Keratinocyte (primary cell): Measurements from ENCODE around the gene PPHLN1. TPM values are rescaled to one million over a fixed set of nuclear protein-coding genes. Genes with fewer than 3 reads are reported as not detected.

Experiments used
- DNase-seq: peaks from one replicate; pipeline ENCODE4 v3.0.0-alpha.2; 2011; ENCODE audit warnings: low read depth, missing footprints, low spot score
- FAIRE-seq: peaks from 2 replicates; lab custom pipeline; 2011; peaks lifted over from hg19 to GRCh38; lab: Jason Lieb, UNC
- H2AFZ ChIP-seq: 2 replicates; pipeline ENCODE4 v1.6.0; 2012; ENCODE audit warnings: low read length, control low read depth, inconsistent platforms; ENCODE audit not compliant: control insufficient read depth
- H3K27ac ChIP-seq: 2 replicates; pipeline ENCODE4 v1.5.1; 2011; ENCODE audit warnings: low read length; ENCODE audit not compliant: control insufficient read depth, insufficient read depth
- H3K27me3 ChIP-seq: 3 replicates; pipeline ENCODE4 v1.6.0; 2011; ENCODE audit warnings: low read length; ENCODE audit not compliant: control insufficient read depth, insufficient read depth; ENCODE audit errors: extremely low read depth
- H3K36me3 ChIP-seq, 2 experiments: 2 replicates in 1 of 2; 3 replicates in 1 of 2; pipeline ENCODE4 v1.5.1; 2011; ENCODE audit warnings: low read length in 2 of 2, mild to moderate bottlenecking in 1 of 2; ENCODE audit not compliant: control insufficient read depth in 2 of 2, insufficient read depth in 2 of 2; ENCODE audit errors: extremely low read depth in 1 of 2
- H3K4me1 ChIP-seq: 3 replicates; pipeline ENCODE4 v1.5.1; 2011; ENCODE audit warnings: low read length; ENCODE audit not compliant: control insufficient read depth, insufficient read depth; ENCODE audit errors: extremely low read depth
- H3K4me2 ChIP-seq: 3 replicates; pipeline ENCODE4 v1.6.0; 2011; ENCODE audit warnings: low read depth, low read length; ENCODE audit not compliant: control insufficient read depth, insufficient read depth; ENCODE audit errors: extremely low read depth
- H3K4me3 ChIP-seq, 3 experiments: fragments of 200-600 bp in 1 of 3; sonication (generic) in 1 of 3; 2 replicates in 2 of 3; 3 replicates in 1 of 3; pipeline ENCODE4 v1.5.1; 2011 to 2016; ENCODE audit warnings: low read length in 3 of 3, mild to moderate bottlenecking in 3 of 3, control low read depth in 2 of 3, inconsistent platforms in 1 of 3, low read depth in 1 of 3, mixed read lengths in 1 of 3, mixed run types in 1 of 3, moderate library complexity in 1 of 3; ENCODE audit not compliant: control insufficient read depth in 2 of 3, insufficient read depth in 2 of 3; ENCODE audit errors: extremely low read depth in 1 of 3
- H3K79me2 ChIP-seq: 2 replicates; pipeline ENCODE4 v1.6.0; 2012; ENCODE audit warnings: low read length; ENCODE audit not compliant: control insufficient read depth, insufficient read depth
- H3K9ac ChIP-seq: 3 replicates; pipeline ENCODE4 v1.6.0; 2011; ENCODE audit warnings: low read length; ENCODE audit not compliant: control insufficient read depth, insufficient read depth; ENCODE audit errors: extremely low read depth
- H3K9me1 ChIP-seq: 3 replicates; pipeline ENCODE4 v1.6.0; 2011; ENCODE audit warnings: low read length; ENCODE audit not compliant: control insufficient read depth, insufficient read depth; ENCODE audit errors: extremely low read depth
- H3K9me3 ChIP-seq: 2 replicates; pipeline ENCODE4 v1.5.1; 2012; ENCODE audit warnings: low read depth, low read length; ENCODE audit not compliant: control insufficient read depth
- H4K20me1 ChIP-seq: 3 replicates; pipeline ENCODE4 v1.6.0; 2011; ENCODE audit warnings: low read length; ENCODE audit not compliant: control insufficient read depth, insufficient read depth; ENCODE audit errors: extremely low read depth
- EZH2 ChIP-seq: IDR thresholded peaks from one replicate; pipeline ENCODE4 v1.6.1; 2012; ENCODE audit warnings: inconsistent platforms, mild to moderate bottlenecking, low read length, moderate library complexity
- dilution Hi-C: fragments of 300-500 bp; cut with MboI; formaldehyde crosslinking; loops from one replicate; pipeline ENCODE4 v1.7.0; 2020; ENCODE audit warnings: low sequenced_read_pairs; ENCODE audit not compliant: extremely low pct_ligation_motif_present
- polyA plus RNA-seq, 5 experiments: library from polyadenylated mRNA; depleted of rRNA in 3 of 5; stranded (reverse) in 3 of 5; stranded (forward) in 1 of 5; unstranded in 1 of 5; fragments of >200 nt; gene quantifications; 1 replicate in 1 of 5; 2 replicates in 3 of 5; 3 replicates in 1 of 5; pipeline versions ENCODE4 v1.2.1 to v1.2.3, GENCODE V29; 2011 to 2012; ENCODE audit warnings: missing spikeins in 2 of 5, low read depth in 1 of 5, low replicate concordance in 1 of 5
- TF ChIP-seq, protein P1 (sequence below), 3 experiments: IDR thresholded peaks in 1 of 3; conservative IDR thresholded peaks in 1 of 3; optimal IDR thresholded peaks in 1 of 3; 2 replicates in 2 of 3; 3 replicates in 1 of 3; pipeline versions ENCODE3 to v1.5.1; 2011; ENCODE audit warnings: low read length in 3 of 3, mild to moderate bottlenecking in 3 of 3, moderate library complexity in 2 of 3, control low read depth in 1 of 3, inconsistent platforms in 1 of 3; ENCODE audit not compliant: insufficient read depth in 2 of 3; ENCODE audit errors: extremely low read depth in 1 of 3

Gene PPHLN1
- polyA plus RNA-seq, 1 donor (not counting 4 experiments of a cell fraction or from before 2014, with no cell fraction given) = 95.5 TPM

DNA sequence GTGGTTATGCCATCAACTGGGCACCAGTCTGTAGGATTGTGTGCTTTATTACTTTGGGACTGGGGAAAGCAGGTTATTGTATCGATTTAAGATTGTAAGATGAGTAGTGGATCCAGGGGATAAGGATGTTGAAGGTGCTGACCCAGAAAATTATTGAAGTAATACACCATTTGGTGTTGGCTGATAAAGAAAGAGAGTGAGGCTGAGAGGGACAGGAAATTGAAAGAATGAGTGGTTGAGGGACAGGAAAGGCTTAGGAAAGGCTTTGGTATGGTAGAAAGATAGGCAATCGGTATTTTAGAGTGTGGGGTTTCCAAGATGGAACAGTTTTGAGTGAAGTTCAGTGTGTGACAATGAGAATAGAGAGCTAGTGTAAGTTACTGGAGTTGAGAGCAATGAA is 12.3 kb downstream of the PPHLN1 start:
- dilution Hi-C loops = no loop called here

GRCh38 chr12:42342028-42342427 is 16.1 kb downstream of the PPHLN1 start:
- dilution Hi-C loops = no loop called here
- H2AFZ ChIP-seq = no peak overlapping the region
- H3K4me1 ChIP-seq = no peaks in the 10 kb centered on the region
- DNase-seq (no peak), FAIRE-seq (no peak)
- H3K9me1 ChIP-seq = no peaks in the 10 kb centered on the region
- no peak overlapping the region for H3K4me2 ChIP-seq
- H3K27me3 ChIP-seq = no peaks in the 10 kb centered on the region
- H3K36me3 ChIP-seq = peaks cover 0 to 6% of the 10 kb centered on the region in 2 experiments
- peaks cover 3% of the 10 kb centered on the region for H4K20me1 ChIP-seq
- no peaks in the 10 kb centered on the region for H3K9me3 ChIP-seq
- no peak for TF ChIP-seq EZH2
- TF ChIP-seq, protein P1, sequence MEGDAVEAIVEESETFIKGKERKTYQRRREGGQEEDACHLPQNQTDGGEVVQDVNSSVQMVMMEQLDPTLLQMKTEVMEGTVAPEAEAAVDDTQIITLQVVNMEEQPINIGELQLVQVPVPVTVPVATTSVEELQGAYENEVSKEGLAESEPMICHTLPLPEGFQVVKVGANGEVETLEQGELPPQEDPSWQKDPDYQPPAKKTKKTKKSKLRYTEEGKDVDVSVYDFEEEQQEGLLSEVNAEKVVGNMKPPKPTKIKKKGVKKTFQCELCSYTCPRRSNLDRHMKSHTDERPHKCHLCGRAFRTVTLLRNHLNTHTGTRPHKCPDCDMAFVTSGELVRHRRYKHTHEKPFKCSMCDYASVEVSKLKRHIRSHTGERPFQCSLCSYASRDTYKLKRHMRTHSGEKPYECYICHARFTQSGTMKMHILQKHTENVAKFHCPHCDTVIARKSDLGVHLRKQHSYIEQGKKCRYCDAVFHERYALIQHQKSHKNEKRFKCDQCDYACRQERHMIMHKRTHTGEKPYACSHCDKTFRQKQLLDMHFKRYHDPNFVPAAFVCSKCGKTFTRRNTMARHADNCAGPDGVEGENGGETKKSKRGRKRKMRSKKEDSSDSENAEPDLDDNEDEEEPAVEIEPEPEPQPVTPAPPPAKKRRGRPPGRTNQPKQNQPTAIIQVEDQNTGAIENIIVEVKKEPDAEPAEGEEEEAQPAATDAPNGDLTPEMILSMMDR (optimal IDR thresholded peaks at IDR 0.05 in 1 of 3, IDR thresholded peaks at IDR 0.05 in 1 of 3, conservative IDR thresholded peaks at IDR 0.05 in 1 of 3; ENCODE audit: extremely low read depth in 1 of 3, insufficient read depth in 2 of 3, low read length in 3 of 3) = no peak
- peaks cover 84% of the 10 kb centered on the region for H3K79me2 ChIP-seq
- no peak overlapping the region for H3K27ac ChIP-seq
- no peak overlapping the region for H3K9ac ChIP-seq
- H3K4me3 ChIP-seq = no peak overlapping the region

More for the DNA sequence above, 12.3 kb downstream of the PPHLN1 start:
- Histone ChIP-seq H3K27me3 (no peaks in the 10 kb centered on the region), H3K9me1 (no peaks in the 10 kb centered on the region), H3K9ac (no peak overlapping the region), H3K4me1 (no peaks in the 10 kb centered on the region), H3K4me2 (no peak overlapping the region), H3K36me3 (peaks cover 3 to 6% of the 10 kb centered on the region in 2 experiments), H4K20me1 (peaks cover 7% of the 10 kb centered on the region), H3K9me3 (no peaks in the 10 kb centered on the region), H3K27ac (no peak overlapping the region), H2AFZ (no peak overlapping the region), H3K4me3 (no peak overlapping the region), H3K79me2 (peaks cover 85% of the 10 kb centered on the region)
- no peak for FAIRE-seq
- no peak for TF ChIP-seq EZH2
- TF ChIP-seq, protein P1 (optimal IDR thresholded peaks at IDR 0.05 in 1 of 3, IDR thresholded peaks at IDR 0.05 in 1 of 3, conservative IDR thresholded peaks at IDR 0.05 in 1 of 3; ENCODE audit: extremely low read depth in 1 of 3, insufficient read depth in 2 of 3, low read length in 3 of 3) = no peak
- no peak for DNase-seq
